Dermis blood vessel endothelial cell (primary cell): ENCODE data around the gene NSG2. TPM values are rescaled to one million over a fixed set of nuclear protein-coding genes. Genes with fewer than 3 reads are reported as not detected.
A peak's percentile ranks its signal among the peaks of the same experiment; 100 is the strongest.

Source experiments
- DNase-seq: peaks from one replicate; pipeline ENCODE4 v3.0.0; 2010
- total RNA-seq: library from RNA; depleted of rRNA; stranded (reverse); fragments of >200 nt; gene quantifications from 2 replicates; pipeline ENCODE4 v1.2.3, GENCODE V29; 2014

NSG2 gene
- total RNA-seq, result 0.05 TPM in 1 of 2 replicates, not detected in the other

- peak; percentile 78 for DNase-seq
Observed at GRCh38 chr5:174045470-174046025, at the start of gene NSG2. Gene NSG2 (plus strand): TSS chr5:174045706. CDS start chr5:174046756, 1,050 bp downstream.

- DNase-seq, result no peak
Observed at GRCh38 chr5:173997331-173997730, 48.2 kb upstream of the NSG2 start.

- no peak for DNase-seq
Observed at GRCh38 chr5:173998531-173998930, 47.0 kb upstream of the NSG2 start.

GRCh38 chr5:174000076-174000475, 45.4 kb upstream of the NSG2 start:
- DNase-seq, result no peak

GRCh38 chr5:174003795-174004194, 41.7 kb upstream of the NSG2 start:
- no peak for DNase-seq

- no peak for DNase-seq
Observed at GRCh38 chr5:174008922-174009321, 36.6 kb upstream of the NSG2 start.

GRCh38 chr5:174010365-174010764, 35.1 kb upstream of the NSG2 start:
- DNase-seq, result no peak

- DNase-seq, result no peak
Observed at GRCh38 chr5:174011441-174011840, 34.1 kb upstream of the NSG2 start.

- peak; percentile 60 for DNase-seq
Observed at GRCh38 chr5:174020069-174020927, 25.2 kb upstream of the NSG2 start.

- DNase-seq, result no peak
Observed at GRCh38 chr5:174020928-174021304, 24.6 kb upstream of the NSG2 start.

- DNase-seq, result no peak
Observed at GRCh38 chr5:174022384-174023095, 23.0 kb upstream of the NSG2 start.

GRCh38 chr5:174030286-174030685, 15.2 kb upstream of the NSG2 start:
- no peak for DNase-seq

GRCh38 chr5:174044466-174045254, 846 bp upstream of the NSG2 start:
- DNase-seq, result no peak

GRCh38 chr5:174046558-174046957, 1.1 kb downstream of the NSG2 start:
- DNase-seq, result no peak

GRCh38 chr5:174047472-174048099, 2.1 kb downstream of the NSG2 start:
- no peak for DNase-seq

- DNase-seq, result no peak
Observed at GRCh38 chr5:174052636-174053035, 7.1 kb downstream of the NSG2 start.

- no peak for DNase-seq
Observed at GRCh38 chr5:174053905-174054304, 8.4 kb downstream of the NSG2 start.

GRCh38 chr5:174056064-174056847, 10.8 kb downstream of the NSG2 start:
- DNase-seq, result no peak

GRCh38 chr5:174057206-174057605, 11.7 kb downstream of the NSG2 start:
- DNase-seq, result no peak

- no peak for DNase-seq
Observed at GRCh38 chr5:174058433-174059122, 13.1 kb downstream of the NSG2 start.

GRCh38 chr5:174059247-174059646, 13.7 kb downstream of the NSG2 start:
- DNase-seq, result no peak
